Activated naive CD4-positive, alpha-beta T cell (primary cell): ENCODE data around the gene RUSC2.
"Not testable (repeated sequence)": the region's sequence is repeated elsewhere in the genome, so short reads cannot be mapped to it uniquely, and the experiment has no call there.

Experiments
- DNase-seq, 4 experiments: peaks; one replicate each; lab custom pipeline; 2025; lab: John Stamatoyannopoulos, UW

RUSC2 gene

GRCh38 chr9:35521708-35522107 is 31.8 kb downstream of the RUSC2 start:
- DNase-seq, result no peak

GRCh38 chr9:35522187-35522586 is 32.3 kb downstream of the RUSC2 start:
- no peak for DNase-seq

- DNase-seq, result no peak
Measured at GRCh38 chr9:35522700-35523099, 32.8 kb downstream of the RUSC2 start.

- not testable (repeated sequence) for DNase-seq
Measured at GRCh38 chr9:35523556-35523955, 33.6 kb downstream of the RUSC2 start.

- DNase-seq, result no peak
Measured at GRCh38 chr9:35526087-35526801, 36.3 kb downstream of the RUSC2 start.

- DNase-seq, result no peak
Measured at GRCh38 chr9:35529161-35529823, 39.4 kb downstream of the RUSC2 start.

GRCh38 chr9:35533398-35533797 is 43.5 kb downstream of the RUSC2 start:
- DNase-seq, result no peak

GRCh38 chr9:35534921-35535320 is 45.0 kb downstream of the RUSC2 start:
- DNase-seq, result not testable (repeated sequence)

GRCh38 chr9:35537913-35538312 is 48.0 kb downstream of the RUSC2 start:
- DNase-seq, result no peak

- no peak for DNase-seq
Measured at GRCh38 chr9:35538361-35539234, 48.7 kb downstream of the RUSC2 start.
